Transverse colon (tissue), 4 donors: Measurements from ENCODE around the gene MAGI2. TPM values are rescaled to one million over a fixed set of nuclear protein-coding genes. Genes with fewer than 3 reads are reported as not detected.

Source experiments
- DNase-seq: peaks from one replicate; pipeline ENCODE4 v3.0.0-alpha.2; 2019
- H3K27ac ChIP-seq, 4 donors: fragments of 200-600 bp; sonication (generic); 2 replicates each; pipeline ENCODE4 v1.5.1; 2016 to 2018; ENCODE audit warnings: inconsistent platforms in 4 of 4
- H3K27me3 ChIP-seq: fragments of 200-600 bp; sonication (generic); 2 replicates; pipeline ENCODE4 v1.5.1; 2017; ENCODE audit warnings: inconsistent platforms
- H3K36me3 ChIP-seq, 4 donors: fragments of 200-600 bp; sonication (generic); 2 replicates each; pipeline ENCODE4 v1.5.1; 2017 to 2019; ENCODE audit warnings: inconsistent platforms in 4 of 4
- H3K4me1 ChIP-seq, 4 donors: fragments of 200-600 bp; sonication (generic); 2 replicates each; pipeline ENCODE4 v1.5.1; 2017 to 2020; ENCODE audit warnings: inconsistent platforms in 4 of 4
- H3K4me3 ChIP-seq, 4 donors: fragments of 200-600 bp; sonication (generic); 1 replicate in 1 of 4; 2 replicates in 3 of 4; pipeline versions ENCODE4 v1.5.1 to v1.6.1; 2017 to 2019; ENCODE audit warnings: inconsistent platforms in 4 of 4
- H3K9me3 ChIP-seq, 2 donors: fragments of 200-600 bp; sonication (generic); 2 replicates each; pipeline ENCODE4 v1.5.1; 2017 to 2019; ENCODE audit warnings: inconsistent platforms in 2 of 2
- EP300 ChIP-seq: sonication (generic); formaldehyde crosslinking; IDR thresholded peaks from one replicate; pipeline ENCODE4 v1.6.1; 2017; ENCODE audit warnings: antibody characterized with exemption, low read depth
- POLR2A ChIP-seq: fragments of 450-650 bp; IDR thresholded peaks from one replicate; pipeline ENCODE4 v1.6.1; 2016; ENCODE audit warnings: antibody characterized with exemption, mild to moderate bottlenecking, moderate library complexity
- POLR2AphosphoS5 ChIP-seq, 3 donors: sonication (generic); formaldehyde crosslinking; IDR thresholded peaks; one replicate each; pipeline ENCODE4 v1.6.1; 2016; ENCODE audit warnings: antibody characterized with exemption in 3 of 3
- WGBS, 2 donors: methylation state at CpG; one replicate each; pipeline ENCODE4 v1.1.5; 2018; ENCODE audit warnings: low coverage in 1 of 2; 5-methylcytosine and 5-hydroxymethylcytosine counted together
- in situ Hi-C, 4 donors: fragments of 200-750 bp; cut with MboI; loops; one replicate each; pipeline versions ENCODE4 v1.15.0 to v1.15.1; 2017; ENCODE audit warnings: low sequenced_read_pairs in 3 of 4, low pct_ligation_motif_present in 1 of 4, low pct_unique_long_range_greater_than_20kb in 1 of 4
- intact Hi-C: fragments of 100-400 bp; cut with DNase I; formaldehyde crosslinking; loops from one replicate; pipeline ENCODE4 v1.15.1; 2023; ENCODE audit warnings: low total_unique reads
- total RNA-seq, 4 donors: library from RNA; depleted of rRNA; stranded (reverse); fragments of >200 nt; gene quantifications; one replicate each; pipeline ENCODE4 v1.1.0, GENCODE V29; 2016
- TF ChIP-seq, protein P1 (sequence below), 5 experiments: fragments of 200-600 bp in 3 of 5; fragments of 450-650 bp in 2 of 5; sonication (generic) in 3 of 5; IDR thresholded peaks; 1 replicate in 2 of 5; 2 replicates in 3 of 5; pipeline ENCODE4 v1.5.1; 2016 to 2017; ENCODE audit warnings: antibody characterized with exemption in 5 of 5, inconsistent platforms in 3 of 5, mild to moderate bottlenecking in 2 of 5, moderate library complexity in 1 of 5

The MAGI2 gene
- total RNA-seq, 4 donors from 2014 or later = 1.6 to 9.7 (median 4.1) TPM

DNA sequence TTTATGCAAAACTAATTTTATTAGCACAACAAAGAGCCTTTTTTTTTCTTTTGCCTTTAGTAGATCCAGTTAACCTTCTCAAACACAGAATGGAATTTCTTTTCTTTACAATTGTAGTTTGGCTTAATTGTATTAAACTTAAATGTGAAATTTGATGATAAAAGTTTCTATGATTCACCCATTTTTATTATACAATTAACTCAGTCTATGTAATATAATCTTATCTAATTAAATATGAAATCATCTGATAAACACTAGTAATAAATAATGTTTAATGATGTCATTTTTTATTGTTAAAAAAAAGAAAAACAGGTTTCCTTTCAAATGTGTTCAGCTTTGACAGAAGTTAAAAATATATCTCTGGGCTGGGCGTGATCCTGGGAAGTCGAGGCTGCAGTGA, 1095.8 kb downstream of the MAGI2 start:
- no peak for DNase-seq
- Histone ChIP-seq H3K4me3 (no peak overlapping the region), H3K9me3 (no peaks in the 10 kb centered on the region), H3K36me3 (no peaks in the 10 kb centered on the region), H3K4me1 (no peaks in the 10 kb centered on the region), H3K27me3 (no peaks in the 10 kb centered on the region), H3K27ac (no peak overlapping the region)
- in situ Hi-C loops = no loop called here
- WGBS, 2 donors = 77 to 86% methylated on average over 2 of the region's 2 CpGs
- TF ChIP-seq, protein P1, sequence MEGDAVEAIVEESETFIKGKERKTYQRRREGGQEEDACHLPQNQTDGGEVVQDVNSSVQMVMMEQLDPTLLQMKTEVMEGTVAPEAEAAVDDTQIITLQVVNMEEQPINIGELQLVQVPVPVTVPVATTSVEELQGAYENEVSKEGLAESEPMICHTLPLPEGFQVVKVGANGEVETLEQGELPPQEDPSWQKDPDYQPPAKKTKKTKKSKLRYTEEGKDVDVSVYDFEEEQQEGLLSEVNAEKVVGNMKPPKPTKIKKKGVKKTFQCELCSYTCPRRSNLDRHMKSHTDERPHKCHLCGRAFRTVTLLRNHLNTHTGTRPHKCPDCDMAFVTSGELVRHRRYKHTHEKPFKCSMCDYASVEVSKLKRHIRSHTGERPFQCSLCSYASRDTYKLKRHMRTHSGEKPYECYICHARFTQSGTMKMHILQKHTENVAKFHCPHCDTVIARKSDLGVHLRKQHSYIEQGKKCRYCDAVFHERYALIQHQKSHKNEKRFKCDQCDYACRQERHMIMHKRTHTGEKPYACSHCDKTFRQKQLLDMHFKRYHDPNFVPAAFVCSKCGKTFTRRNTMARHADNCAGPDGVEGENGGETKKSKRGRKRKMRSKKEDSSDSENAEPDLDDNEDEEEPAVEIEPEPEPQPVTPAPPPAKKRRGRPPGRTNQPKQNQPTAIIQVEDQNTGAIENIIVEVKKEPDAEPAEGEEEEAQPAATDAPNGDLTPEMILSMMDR (IDR thresholded peaks at IDR 0.05) = no peak
- intact Hi-C loops = no loop called here

DNA sequence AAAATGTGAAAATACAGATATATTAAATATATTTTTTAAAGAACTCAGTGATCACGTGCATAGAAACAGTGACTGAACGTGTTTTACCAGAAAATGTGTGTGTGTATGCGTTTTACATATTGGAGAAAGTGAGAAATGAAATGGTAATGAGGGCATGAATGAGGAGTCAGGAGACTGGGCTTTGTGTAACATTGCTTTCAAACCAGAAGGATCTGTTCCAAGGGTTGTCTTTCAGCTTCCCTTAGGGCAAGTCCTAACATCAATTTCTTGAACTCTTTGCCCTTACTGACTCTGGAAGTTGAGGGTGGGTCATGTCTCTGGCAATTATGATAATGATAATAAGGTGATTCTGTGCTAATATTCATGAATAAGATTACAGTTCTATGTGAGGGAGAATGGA, 1097.6 kb downstream of the MAGI2 start:
- H3K27me3 ChIP-seq = no peaks in the 10 kb centered on the region
- DNase-seq = no peak
- H3K4me1 ChIP-seq = no peaks in the 10 kb centered on the region
- H3K4me3 ChIP-seq = no peak overlapping the region
- TF ChIP-seq, protein P1 (IDR thresholded peaks at IDR 0.05) = no peak
- TF ChIP-seq POLR2AphosphoS5 (IDR thresholded peaks at IDR 0.05) (no peak), POLR2A (no peak), EP300 (no peak)
- in situ Hi-C loops = no loop called here
- H3K36me3 ChIP-seq = no peaks in the 10 kb centered on the region
- intact Hi-C loops = no loop called here
- H3K9me3 ChIP-seq = no peaks in the 10 kb centered on the region
- 77% methylated on average over 3 of the region's 3 CpGs for WGBS, 2 donors
- no peak overlapping the region for H3K27ac ChIP-seq

- TF ChIP-seq POLR2AphosphoS5 (IDR thresholded peaks at IDR 0.05) (no peak), POLR2A (no peak), EP300 (no peak)
- TF ChIP-seq, protein P1 (IDR thresholded peaks at IDR 0.05) = no peak
- 60 to 80% methylated on average over 2 to 3 of the region's 3 CpGs for WGBS, 2 donors
- no peak for DNase-seq
- intact Hi-C loops = no loop called here
- Histone ChIP-seq H3K36me3 (no peaks in the 10 kb centered on the region), H3K4me3 (no peak overlapping the region), H3K4me1 (no peaks in the 10 kb centered on the region), H3K27ac (no peak overlapping the region), H3K9me3 (no peaks in the 10 kb centered on the region), H3K27me3 (no peaks in the 10 kb centered on the region)
- in situ Hi-C loops = no loop called here
Observed at GRCh38 chr7:78350926-78351325, 1102.5 kb downstream of the MAGI2 start.

- no peaks in the 10 kb centered on the region for H3K27me3 ChIP-seq
- in situ Hi-C loops (no loop called here), intact Hi-C loops (no loop called here)
- H3K36me3 ChIP-seq = no peaks in the 10 kb centered on the region
- H3K27ac ChIP-seq = no peak overlapping the region
- TF ChIP-seq, protein P1 (IDR thresholded peaks at IDR 0.05) = no peak
- TF ChIP-seq POLR2AphosphoS5 (IDR thresholded peaks at IDR 0.05) = no peak
- no peak for TF ChIP-seq EP300
- TF ChIP-seq POLR2A = no peak
- no peak for DNase-seq
- H3K4me1 ChIP-seq = no peaks in the 10 kb centered on the region
- no peak overlapping the region for H3K4me3 ChIP-seq
- WGBS, 2 donors = 85% methylated on average over 1 of the region's 1 CpG; no CpG with 5 or more reads in 1 of the 2 donors
- no peaks in the 10 kb centered on the region for H3K9me3 ChIP-seq
Observed at GRCh38 chr7:78350391-78350790, 1103.1 kb downstream of the MAGI2 start.
